Cortex of kidney (tissue), 1 donor: ENCODE measurements around the gene ANKRD44.
"Not testable (repeated sequence)": the region's sequence is repeated elsewhere in the genome, so short reads cannot be mapped to it uniquely, and the experiment has no call there.

ENCODE experiments used
- DNase-seq: peaks from one replicate; lab custom pipeline; 2025; lab: John Stamatoyannopoulos, UW

ANKRD44 gene

GRCh38 chr2:197258580-197258979, 52.0 kb downstream of the ANKRD44 start:
- no peak for DNase-seq

- DNase-seq: no peak
These were observed 53.9 kb downstream of the ANKRD44 start for GRCh38 chr2:197256547-197257170.

- no peak for DNase-seq
These were observed 54.6 kb downstream of the ANKRD44 start for GRCh38 chr2:197256021-197256420.

- no peak for DNase-seq
These were observed 55.0 kb downstream of the ANKRD44 start for GRCh38 chr2:197255543-197255942.

GRCh38 chr2:197254776-197255530, 55.6 kb downstream of the ANKRD44 start:
- DNase-seq: no peak

- DNase-seq: no peak
These were observed 59.0 kb downstream of the ANKRD44 start for GRCh38 chr2:197251576-197251975.

- DNase-seq: no peak
These were observed 59.4 kb downstream of the ANKRD44 start for GRCh38 chr2:197251163-197251562.

- no peak for DNase-seq
These were observed 60.5 kb downstream of the ANKRD44 start for GRCh38 chr2:197250084-197250397.

GRCh38 chr2:197249381-197250083, 61.0 kb downstream of the ANKRD44 start:
- DNase-seq: no peak

GRCh38 chr2:197248623-197249022, 62.0 kb downstream of the ANKRD44 start:
- no peak for DNase-seq

- no peak for DNase-seq
These were observed 62.6 kb downstream of the ANKRD44 start for GRCh38 chr2:197248001-197248401.

GRCh38 chr2:197247083-197247482, 63.5 kb downstream of the ANKRD44 start:
- DNase-seq: no peak

GRCh38 chr2:197245829-197246804, 64.5 kb downstream of the ANKRD44 start:
- DNase-seq: no peak

GRCh38 chr2:197244349-197244748, 66.2 kb downstream of the ANKRD44 start:
- DNase-seq: no peak

- no peak for DNase-seq
These were observed 67.9 kb downstream of the ANKRD44 start for GRCh38 chr2:197242719-197243118.

- DNase-seq: no peak
These were observed 69.0 kb downstream of the ANKRD44 start for GRCh38 chr2:197241596-197241995.

- DNase-seq: no peak
These were observed 69.4 kb downstream of the ANKRD44 start for GRCh38 chr2:197241153-197241552.

- DNase-seq: no peak
These were observed 70.0 kb downstream of the ANKRD44 start for GRCh38 chr2:197240421-197241041.

GRCh38 chr2:197240018-197240417, 70.6 kb downstream of the ANKRD44 start:
- DNase-seq: not testable (repeated sequence)

GRCh38 chr2:197239434-197239833, 71.1 kb downstream of the ANKRD44 start:
- no peak for DNase-seq

- DNase-seq: no peak
These were observed 72.6 kb downstream of the ANKRD44 start for GRCh38 chr2:197238043-197238365.
